ENCODE measurements around the gene HSPB3. TPM values are rescaled to one million over a fixed set of nuclear protein-coding genes. Genes with fewer than 3 reads are reported as not detected.
A peak's percentile ranks its signal among the peaks of the same experiment; 100 is the strongest.
"Not testable (repeated sequence)": the region's sequence is repeated elsewhere in the genome, so short reads cannot be mapped to it uniquely, and the experiment has no call there.

Gene HSPB3
- total and polyA plus RNA-seq, 8 donors, result 1.2 to 9.4 TPM; not detected in 6

- TF ChIP-seq CTCF (IDR thresholded peaks at IDR 0.05) (no peak), POLR2A (IDR thresholded peaks at IDR 0.05) (no peak), EP300 (IDR thresholded peaks at IDR 0.05) (no peak), POLR2AphosphoS5 (IDR thresholded peaks at IDR 0.05) (no peak)
- no peak for DNase-seq
- Histone ChIP-seq H3K4me1 (no peaks in the 10 kb centered on the region), H3K27ac (no peak overlapping the region), H3K9me3 (no peaks in the 10 kb centered on the region), H3K4me3 (no peak overlapping the region), H3K36me3 (no peaks in the 10 kb centered on the region), H3K27me3 (peaks cover 0 to 4% (median 0%) of the 10 kb centered on the region in 3 donors)
- intact Hi-C loops (cut with DNase I; ENCODE audit: low total_unique reads), result loop anchor here (5.0 kb wide), 1 partner anchor 164 kb away; no protein-coding TSS in a partner anchor
These were observed 39.5 kb upstream of the HSPB3 start for GRCh38 chr5:54415896-54416601.

GRCh38 chr5:54419573-54420423 is 35.7 kb upstream of the HSPB3 start:
- 29 to 41% (median 30%) methylated on average over 10 of the region's 10 CpGs for WGBS, 5 donors
- DNase-seq, result peak in 1 of 2 donors; percentile 70
- H3K9me3 ChIP-seq, H3K27ac ChIP-seq, H3K27me3 ChIP-seq, H3K36me3 ChIP-seq, H3K4me1 ChIP-seq, H3K4me3 ChIP-seq: not testable (repeated sequence)
- TF ChIP-seq CTCF (IDR thresholded peaks at IDR 0.05), result peak in 5 of 7 experiments; percentile 26 to 88 (median 66)
- intact Hi-C loops (cut with DNase I; ENCODE audit: low total_unique reads), result loop anchor here (5.0 kb wide), 1 partner anchor 167 kb away; no protein-coding TSS in a partner anchor

- intact Hi-C loops (cut with DNase I; ENCODE audit: low total_unique reads), result not testable (repeated sequence)
- WGBS, 5 donors, result 91 to 94% (median 92%) methylated on average over 17 to 22 of the region's 30 CpGs
These were observed 35.0 kb upstream of the HSPB3 start for GRCh38 chr5:54420511-54420910.

GRCh38 chr5:54421976-54422375 is 33.5 kb upstream of the HSPB3 start:
- H3K9me3 ChIP-seq, result no peaks in the 10 kb centered on the region
- no peaks in the 10 kb centered on the region for H3K27me3 ChIP-seq
- H3K27ac ChIP-seq, result no peak overlapping the region
- no peak for TF ChIP-seq POLR2AphosphoS5 (IDR thresholded peaks at IDR 0.05)
- TF ChIP-seq POLR2A (IDR thresholded peaks at IDR 0.05), result no peak
- TF ChIP-seq EP300 (IDR thresholded peaks at IDR 0.05), result no peak
- no peak for TF ChIP-seq CTCF (IDR thresholded peaks at IDR 0.05)
- H3K36me3 ChIP-seq, result no peaks in the 10 kb centered on the region
- H3K4me1 ChIP-seq, result no peaks in the 10 kb centered on the region
- no peak for DNase-seq
- 30 to 54% (median 33%) methylated on average over 3 of the region's 3 CpGs for WGBS, 5 donors
- intact Hi-C loops (cut with DNase I; ENCODE audit: low total_unique reads), result no loop called here
- no peak overlapping the region for H3K4me3 ChIP-seq

More at GRCh38 chr5:54420511-54420910, 35.0 kb upstream of the HSPB3 start:
- not testable (repeated sequence) for DNase-seq, H3K4me1 ChIP-seq, H3K36me3 ChIP-seq, H3K27me3 ChIP-seq, H3K27ac ChIP-seq, H3K9me3 ChIP-seq, H3K4me3 ChIP-seq

All from stomach (tissue), 9 donors.